Measurements from ENCODE around the gene CTSC. TPM values are rescaled to one million over a fixed set of nuclear protein-coding genes. Genes with fewer than 3 reads are reported as not detected.

CTSC gene
- total RNA-seq, 4 donors from 2014 or later = 7.0 to 16.7 (median 13.5) TPM

DNA sequence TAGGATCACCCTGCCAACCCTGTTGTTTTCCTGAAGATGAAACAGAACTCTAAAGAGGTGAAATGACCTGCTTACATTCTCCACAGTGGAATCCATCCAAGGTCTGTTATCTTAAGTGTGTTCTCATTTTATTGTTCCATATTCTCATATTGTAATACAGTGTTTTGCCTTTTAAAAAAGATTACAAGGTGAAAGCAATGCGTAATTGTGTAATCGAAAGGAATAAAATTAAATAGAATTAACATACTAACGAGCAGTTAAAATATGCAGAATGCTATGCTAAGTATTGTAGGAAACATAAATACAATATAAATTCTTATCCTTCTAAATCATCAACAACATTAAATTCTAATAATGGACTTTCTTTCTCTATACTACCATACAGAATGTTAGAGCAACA lies 41.6 kb upstream of the CTSC start:
- H3K9me3 ChIP-seq = no peaks in the 10 kb centered on the region
- H3K36me3 ChIP-seq = no peaks in the 10 kb centered on the region
- DNase-seq (no peak), ATAC-seq (no peak)
- H3K27me3 ChIP-seq = no peaks in the 10 kb centered on the region
- no peak overlapping the region for H3K4me3 ChIP-seq
- TF ChIP-seq POLR2A (IDR thresholded peaks at IDR 0.05) = no peak
- H3K4me1 ChIP-seq = no peaks in the 10 kb centered on the region
- intact Hi-C loops (cut with DNase I; ENCODE audit: low total_unique reads) = no loop called here
- H3K27ac ChIP-seq = no peak overlapping the region
- in situ Hi-C loops (cut with MboI; ENCODE audit: low sequenced_read_pairs in 4 of 4) = no loop called here

DNA sequence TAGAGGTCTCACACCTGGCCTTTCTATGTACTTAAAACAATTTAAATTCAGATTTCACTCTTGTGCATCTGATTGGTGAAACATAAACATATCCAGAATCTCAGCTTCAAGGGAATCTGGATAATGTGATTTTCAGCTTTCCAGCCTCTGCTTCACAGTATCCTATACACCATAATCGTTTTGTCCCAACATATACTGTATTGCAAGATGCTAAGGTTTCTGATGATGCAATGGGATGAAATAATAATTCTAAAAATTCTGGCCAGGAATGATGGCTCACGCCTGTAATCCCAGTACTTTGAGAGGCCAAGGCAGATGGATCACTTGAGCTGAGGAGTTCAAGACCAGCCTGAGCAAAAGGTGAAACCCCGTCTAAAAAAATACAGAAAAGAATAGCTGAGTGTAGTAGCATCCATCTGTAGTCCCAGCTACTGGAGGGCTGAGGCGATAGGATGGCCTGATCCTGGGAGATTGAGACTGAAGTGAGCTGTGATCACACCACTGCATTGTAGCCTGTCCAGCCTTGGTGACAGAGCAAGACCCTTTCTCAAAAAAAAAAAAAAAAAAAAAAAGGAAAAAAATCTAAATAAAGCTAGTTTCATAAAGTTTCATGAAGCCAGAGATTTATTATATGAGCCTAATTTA lies 41.0 kb upstream of the CTSC start:
- no peak overlapping the region for H3K27ac ChIP-seq
- no peaks in the 10 kb centered on the region for H3K9me3 ChIP-seq
- TF ChIP-seq, protein P1, sequence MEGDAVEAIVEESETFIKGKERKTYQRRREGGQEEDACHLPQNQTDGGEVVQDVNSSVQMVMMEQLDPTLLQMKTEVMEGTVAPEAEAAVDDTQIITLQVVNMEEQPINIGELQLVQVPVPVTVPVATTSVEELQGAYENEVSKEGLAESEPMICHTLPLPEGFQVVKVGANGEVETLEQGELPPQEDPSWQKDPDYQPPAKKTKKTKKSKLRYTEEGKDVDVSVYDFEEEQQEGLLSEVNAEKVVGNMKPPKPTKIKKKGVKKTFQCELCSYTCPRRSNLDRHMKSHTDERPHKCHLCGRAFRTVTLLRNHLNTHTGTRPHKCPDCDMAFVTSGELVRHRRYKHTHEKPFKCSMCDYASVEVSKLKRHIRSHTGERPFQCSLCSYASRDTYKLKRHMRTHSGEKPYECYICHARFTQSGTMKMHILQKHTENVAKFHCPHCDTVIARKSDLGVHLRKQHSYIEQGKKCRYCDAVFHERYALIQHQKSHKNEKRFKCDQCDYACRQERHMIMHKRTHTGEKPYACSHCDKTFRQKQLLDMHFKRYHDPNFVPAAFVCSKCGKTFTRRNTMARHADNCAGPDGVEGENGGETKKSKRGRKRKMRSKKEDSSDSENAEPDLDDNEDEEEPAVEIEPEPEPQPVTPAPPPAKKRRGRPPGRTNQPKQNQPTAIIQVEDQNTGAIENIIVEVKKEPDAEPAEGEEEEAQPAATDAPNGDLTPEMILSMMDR (IDR thresholded peaks at IDR 0.05 in 4 of 5, conservative IDR thresholded peaks at IDR 0.05 in 1 of 5) = no peak
- no peak for TF ChIP-seq POLR2A (IDR thresholded peaks at IDR 0.05)
- DNase-seq (no peak), ATAC-seq (no peak)
- no peaks in the 10 kb centered on the region for H3K4me1 ChIP-seq
- in situ Hi-C loops (cut with MboI; ENCODE audit: low sequenced_read_pairs in 4 of 4) = no loop called here
- no peaks in the 10 kb centered on the region for H3K36me3 ChIP-seq
- no peak overlapping the region for H3K4me3 ChIP-seq
- intact Hi-C loops (cut with DNase I; ENCODE audit: low total_unique reads) = no loop called here
- H3K27me3 ChIP-seq = no peaks in the 10 kb centered on the region

DNA sequence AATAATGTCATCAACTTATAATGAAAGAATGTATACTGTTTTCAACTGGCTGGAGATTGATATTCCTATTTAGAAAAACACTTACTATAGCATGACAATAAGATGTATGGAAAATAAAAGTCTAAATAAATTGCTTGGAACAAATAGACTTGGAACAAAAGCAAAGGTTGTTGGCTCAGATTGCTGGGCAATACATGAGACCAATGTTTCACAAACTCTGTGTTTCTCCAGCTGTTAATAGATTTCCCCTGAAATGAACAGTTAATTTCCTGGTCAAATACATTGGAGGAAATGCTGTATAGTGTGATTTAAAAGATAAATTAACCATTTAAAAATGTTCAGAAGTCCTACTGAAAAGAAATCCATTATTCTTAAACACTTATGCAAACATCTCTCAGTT lies 40.1 kb upstream of the CTSC start:
- no peak for ATAC-seq
- Histone ChIP-seq H3K4me1 (no peaks in the 10 kb centered on the region), H3K27ac (no peak overlapping the region), H3K27me3 (no peaks in the 10 kb centered on the region), H3K4me3 (no peak overlapping the region), H3K36me3 (no peaks in the 10 kb centered on the region), H3K9me3 (no peaks in the 10 kb centered on the region)
- DNase-seq = no peak
- intact Hi-C loops (cut with DNase I; ENCODE audit: low total_unique reads) (no loop called here), in situ Hi-C loops (cut with MboI; ENCODE audit: low sequenced_read_pairs in 4 of 4) (no loop called here)
- no peak for TF ChIP-seq POLR2A (IDR thresholded peaks at IDR 0.05)
- TF ChIP-seq, protein P1 (IDR thresholded peaks at IDR 0.05 in 4 of 5, conservative IDR thresholded peaks at IDR 0.05 in 1 of 5) = no peak

DNA sequence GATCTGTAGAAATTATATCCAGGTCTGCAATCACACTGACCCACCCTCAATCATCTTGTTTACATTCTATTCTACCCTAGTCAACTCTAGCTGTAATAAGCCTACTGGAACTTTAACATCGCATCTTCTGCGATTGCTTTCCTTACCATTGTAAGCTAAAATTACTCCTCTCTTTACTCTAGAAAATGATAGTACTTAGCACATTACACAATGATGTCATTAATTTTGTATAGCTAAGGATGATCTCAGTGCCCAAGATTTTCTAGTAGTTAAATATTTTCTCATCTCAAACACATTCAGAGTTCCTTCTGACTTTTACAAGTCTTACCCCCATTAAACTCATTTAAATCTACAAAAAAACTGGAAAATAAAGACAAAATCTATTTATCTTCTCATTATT lies 39.6 kb upstream of the CTSC start:
- intact Hi-C loops (cut with DNase I; ENCODE audit: low total_unique reads) (no loop called here), in situ Hi-C loops (cut with MboI; ENCODE audit: low sequenced_read_pairs in 4 of 4) (no loop called here)
- no peak overlapping the region for H3K4me3 ChIP-seq
- TF ChIP-seq, protein P1 (IDR thresholded peaks at IDR 0.05 in 4 of 5, conservative IDR thresholded peaks at IDR 0.05 in 1 of 5) = no peak
- TF ChIP-seq POLR2A (IDR thresholded peaks at IDR 0.05) = no peak
- H3K36me3 ChIP-seq = no peaks in the 10 kb centered on the region
- H3K9me3 ChIP-seq = no peaks in the 10 kb centered on the region
- no peaks in the 10 kb centered on the region for H3K4me1 ChIP-seq
- no peak for ATAC-seq
- H3K27me3 ChIP-seq = no peaks in the 10 kb centered on the region
- DNase-seq = no peak
- no peak overlapping the region for H3K27ac ChIP-seq

DNA sequence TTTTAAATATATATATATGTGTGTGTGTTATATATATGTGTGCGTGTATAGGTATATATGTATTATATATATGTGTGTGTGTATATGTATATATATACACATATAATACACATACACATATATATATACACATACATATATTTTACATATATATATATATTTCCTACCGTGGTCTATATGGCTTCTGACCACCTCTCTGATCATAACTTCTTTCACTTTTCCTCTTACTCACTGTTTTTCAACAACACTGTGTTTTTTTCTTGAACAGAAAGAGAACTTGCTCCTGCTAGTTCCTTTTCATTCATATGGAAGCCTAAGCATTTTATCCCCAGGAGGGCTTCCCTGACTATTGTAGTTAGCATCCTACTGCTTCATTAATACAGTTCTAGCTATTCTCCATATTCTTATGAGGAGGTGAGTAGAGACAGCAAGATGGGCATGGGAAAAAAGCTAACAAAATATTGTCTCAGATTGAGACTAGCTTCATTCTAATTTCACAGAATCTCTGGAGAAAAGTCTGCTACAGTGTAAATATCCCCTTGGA lies 38.5 kb upstream of the CTSC start:
- Histone ChIP-seq H3K27ac (no peak overlapping the region), H3K36me3 (no peaks in the 10 kb centered on the region), H3K27me3 (no peaks in the 10 kb centered on the region), H3K9me3 (no peaks in the 10 kb centered on the region), H3K4me1 (no peaks in the 10 kb centered on the region), H3K4me3 (no peak overlapping the region)
- intact Hi-C loops (cut with DNase I; ENCODE audit: low total_unique reads) = no loop called here
- in situ Hi-C loops (cut with MboI; ENCODE audit: low sequenced_read_pairs in 4 of 4) = no loop called here
- TF ChIP-seq, protein P1 (IDR thresholded peaks at IDR 0.05 in 4 of 5, conservative IDR thresholded peaks at IDR 0.05 in 1 of 5) = no peak
- no peak for TF ChIP-seq POLR2A (IDR thresholded peaks at IDR 0.05)
- ATAC-seq (no peak), DNase-seq (no peak)
